Keratinocyte (primary cell): ENCODE data around the gene ARHGAP45. TPM values are rescaled to one million over a fixed set of nuclear protein-coding genes. Genes with fewer than 3 reads are reported as not detected.

Experiments used
- DNase-seq: peaks from one replicate; pipeline ENCODE4 v3.0.0-alpha.2; 2011; ENCODE audit warnings: low read depth, missing footprints, low spot score
- FAIRE-seq: peaks from 2 replicates; lab custom pipeline; 2011; peaks lifted over from hg19 to GRCh38; lab: Jason Lieb, UNC
- H2AFZ ChIP-seq: 2 replicates; pipeline ENCODE4 v1.6.0; 2012; ENCODE audit warnings: low read length, control low read depth, inconsistent platforms; ENCODE audit not compliant: control insufficient read depth
- H3K27ac ChIP-seq: 2 replicates; pipeline ENCODE4 v1.5.1; 2011; ENCODE audit warnings: low read length; ENCODE audit not compliant: control insufficient read depth, insufficient read depth
- H3K27me3 ChIP-seq: 3 replicates; pipeline ENCODE4 v1.6.0; 2011; ENCODE audit warnings: low read length; ENCODE audit not compliant: control insufficient read depth, insufficient read depth; ENCODE audit errors: extremely low read depth
- H3K36me3 ChIP-seq, 2 experiments: 2 replicates in 1 of 2; 3 replicates in 1 of 2; pipeline ENCODE4 v1.5.1; 2011; ENCODE audit warnings: low read length in 2 of 2, mild to moderate bottlenecking in 1 of 2; ENCODE audit not compliant: control insufficient read depth in 2 of 2, insufficient read depth in 2 of 2; ENCODE audit errors: extremely low read depth in 1 of 2
- H3K4me1 ChIP-seq: 3 replicates; pipeline ENCODE4 v1.5.1; 2011; ENCODE audit warnings: low read length; ENCODE audit not compliant: control insufficient read depth, insufficient read depth; ENCODE audit errors: extremely low read depth
- H3K4me2 ChIP-seq: 3 replicates; pipeline ENCODE4 v1.6.0; 2011; ENCODE audit warnings: low read depth, low read length; ENCODE audit not compliant: control insufficient read depth, insufficient read depth; ENCODE audit errors: extremely low read depth
- H3K4me3 ChIP-seq, 3 experiments: fragments of 200-600 bp in 1 of 3; sonication (generic) in 1 of 3; 2 replicates in 2 of 3; 3 replicates in 1 of 3; pipeline ENCODE4 v1.5.1; 2011 to 2016; ENCODE audit warnings: low read length in 3 of 3, mild to moderate bottlenecking in 3 of 3, control low read depth in 2 of 3, inconsistent platforms in 1 of 3, low read depth in 1 of 3, mixed read lengths in 1 of 3, mixed run types in 1 of 3, moderate library complexity in 1 of 3; ENCODE audit not compliant: control insufficient read depth in 2 of 3, insufficient read depth in 2 of 3; ENCODE audit errors: extremely low read depth in 1 of 3
- H3K79me2 ChIP-seq: 2 replicates; pipeline ENCODE4 v1.6.0; 2012; ENCODE audit warnings: low read length; ENCODE audit not compliant: control insufficient read depth, insufficient read depth
- H3K9ac ChIP-seq: 3 replicates; pipeline ENCODE4 v1.6.0; 2011; ENCODE audit warnings: low read length; ENCODE audit not compliant: control insufficient read depth, insufficient read depth; ENCODE audit errors: extremely low read depth
- H3K9me1 ChIP-seq: 3 replicates; pipeline ENCODE4 v1.6.0; 2011; ENCODE audit warnings: low read length; ENCODE audit not compliant: control insufficient read depth, insufficient read depth; ENCODE audit errors: extremely low read depth
- H3K9me3 ChIP-seq: 2 replicates; pipeline ENCODE4 v1.5.1; 2012; ENCODE audit warnings: low read depth, low read length; ENCODE audit not compliant: control insufficient read depth
- H4K20me1 ChIP-seq: 3 replicates; pipeline ENCODE4 v1.6.0; 2011; ENCODE audit warnings: low read length; ENCODE audit not compliant: control insufficient read depth, insufficient read depth; ENCODE audit errors: extremely low read depth
- CTCF ChIP-seq, 3 experiments: IDR thresholded peaks in 1 of 3; conservative IDR thresholded peaks in 1 of 3; optimal IDR thresholded peaks in 1 of 3; 2 replicates in 2 of 3; 3 replicates in 1 of 3; pipeline versions ENCODE3 to v1.5.1; 2011; ENCODE audit warnings: low read length in 3 of 3, mild to moderate bottlenecking in 3 of 3, moderate library complexity in 2 of 3, control low read depth in 1 of 3, inconsistent platforms in 1 of 3; ENCODE audit not compliant: insufficient read depth in 2 of 3; ENCODE audit errors: extremely low read depth in 1 of 3
- EZH2 ChIP-seq: IDR thresholded peaks from one replicate; pipeline ENCODE4 v1.6.1; 2012; ENCODE audit warnings: inconsistent platforms, mild to moderate bottlenecking, low read length, moderate library complexity
- dilution Hi-C: fragments of 300-500 bp; cut with MboI; formaldehyde crosslinking; loops from one replicate; pipeline ENCODE4 v1.7.0; 2020; ENCODE audit warnings: low sequenced_read_pairs; ENCODE audit not compliant: extremely low pct_ligation_motif_present
- polyA plus RNA-seq, 5 experiments: library from polyadenylated mRNA; depleted of rRNA in 3 of 5; stranded (reverse) in 3 of 5; stranded (forward) in 1 of 5; unstranded in 1 of 5; fragments of >200 nt; gene quantifications; 1 replicate in 1 of 5; 2 replicates in 3 of 5; 3 replicates in 1 of 5; pipeline versions ENCODE4 v1.2.1 to v1.2.3, GENCODE V29; 2011 to 2012; ENCODE audit warnings: missing spikeins in 2 of 5, low read depth in 1 of 5, low replicate concordance in 1 of 5

Gene ARHGAP45
- polyA plus RNA-seq, 1 donor (not counting 4 experiments of a cell fraction or from before 2014, with no cell fraction given): 0.56 TPM

GRCh38 chr19:1093330-1093729 lies 26.4 kb downstream of the ARHGAP45 start:
- Histone ChIP-seq H2AFZ (no peak overlapping the region), H3K79me2 (peaks cover 33% of the 10 kb centered on the region), H3K9me3 (no peaks in the 10 kb centered on the region), H4K20me1 (no peaks in the 10 kb centered on the region), H3K36me3 (peaks cover 17 to 21% of the 10 kb centered on the region in 2 experiments), H3K9me1 (no peaks in the 10 kb centered on the region), H3K4me1 (peaks cover 7% of the 10 kb centered on the region), H3K9ac (no peak overlapping the region), H3K4me3 (no peak overlapping the region), H3K27me3 (no peaks in the 10 kb centered on the region), H3K4me2 (no peak overlapping the region), H3K27ac (no peak overlapping the region)
- TF ChIP-seq EZH2 (no peak), CTCF (optimal IDR thresholded peaks at IDR 0.05 in 1 of 3, IDR thresholded peaks at IDR 0.05 in 1 of 3, conservative IDR thresholded peaks at IDR 0.05 in 1 of 3; ENCODE audit: extremely low read depth in 1 of 3, insufficient read depth in 2 of 3, low read length in 3 of 3) (no peak)
- dilution Hi-C loops: no loop called here
- DNase-seq: no peak
- FAIRE-seq: no peak

- Histone ChIP-seq H2AFZ (no peak overlapping the region), H3K4me1 (peaks cover 14% of the 10 kb centered on the region), H4K20me1 (no peaks in the 10 kb centered on the region), H3K9ac (peak overlapping the region; percentile 91), H3K36me3 (peaks cover 12 to 14% of the 10 kb centered on the region in 2 experiments), H3K9me1 (no peaks in the 10 kb centered on the region), H3K4me3 (peak overlapping the region; percentile 66 to 93 (median 72)), H3K9me3 (no peaks in the 10 kb centered on the region), H3K27me3 (no peaks in the 10 kb centered on the region), H3K4me2 (peak overlapping the region; percentile 78), H3K27ac (no peak overlapping the region), H3K79me2 (peaks cover 33% of the 10 kb centered on the region)
- dilution Hi-C loops: no loop called here
- FAIRE-seq (no peak), DNase-seq (no peak)
- TF ChIP-seq EZH2: no peak
- TF ChIP-seq CTCF (optimal IDR thresholded peaks at IDR 0.05 in 1 of 3, IDR thresholded peaks at IDR 0.05 in 1 of 3, conservative IDR thresholded peaks at IDR 0.05 in 1 of 3; ENCODE audit: extremely low read depth in 1 of 3, insufficient read depth in 2 of 3, low read length in 3 of 3): no peak
Observed at GRCh38 chr19:1093811-1094553, 27.0 kb downstream of the ARHGAP45 start.
